A673 (cell line): ENCODE results near the gene ZBTB24.

Experiments used
- EZH2 ChIP-seq: fragments of 200-600 bp; sonication (generic); IDR thresholded peaks from 2 replicates; pipeline ENCODE4 v1.6.1; 2017; ENCODE audit warnings: borderline replicate concordance, low read depth, mild to moderate bottlenecking, mixed read lengths, antibody characterized with exemption, low read length; ENCODE audit not compliant: poor library complexity, severe bottlenecking
- TF ChIP-seq, protein P1 (sequence below): fragments of 300-800, 200-600 bp; sonication (generic); conservative IDR thresholded peaks from 2 replicates; pipeline ENCODE4 v1.5.1; 2017; ENCODE audit warnings: low read depth, mild to moderate bottlenecking, antibody characterized with exemption, low read length, moderate library complexity, mixed read lengths

DNA sequence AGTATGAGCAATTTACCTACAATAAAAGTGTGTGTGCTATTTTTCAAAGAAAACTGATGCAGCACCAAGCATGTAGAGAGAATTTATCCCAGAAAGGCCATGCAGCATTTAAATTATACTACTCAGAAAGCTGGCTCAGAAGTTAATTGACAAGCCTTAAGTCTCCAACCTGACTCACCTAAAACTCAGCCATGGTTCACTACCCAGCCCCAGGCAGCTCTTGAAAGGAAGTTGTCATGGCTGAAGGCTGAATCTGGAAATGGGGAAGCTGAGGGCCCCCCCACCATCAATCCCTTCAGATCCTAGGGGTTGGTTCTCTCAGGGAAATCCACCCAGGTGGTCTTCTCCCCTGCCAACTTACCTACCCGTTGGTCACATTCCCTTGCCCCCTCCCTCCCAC, 62.3 kb downstream of the ZBTB24 start:
- TF ChIP-seq, protein P1, sequence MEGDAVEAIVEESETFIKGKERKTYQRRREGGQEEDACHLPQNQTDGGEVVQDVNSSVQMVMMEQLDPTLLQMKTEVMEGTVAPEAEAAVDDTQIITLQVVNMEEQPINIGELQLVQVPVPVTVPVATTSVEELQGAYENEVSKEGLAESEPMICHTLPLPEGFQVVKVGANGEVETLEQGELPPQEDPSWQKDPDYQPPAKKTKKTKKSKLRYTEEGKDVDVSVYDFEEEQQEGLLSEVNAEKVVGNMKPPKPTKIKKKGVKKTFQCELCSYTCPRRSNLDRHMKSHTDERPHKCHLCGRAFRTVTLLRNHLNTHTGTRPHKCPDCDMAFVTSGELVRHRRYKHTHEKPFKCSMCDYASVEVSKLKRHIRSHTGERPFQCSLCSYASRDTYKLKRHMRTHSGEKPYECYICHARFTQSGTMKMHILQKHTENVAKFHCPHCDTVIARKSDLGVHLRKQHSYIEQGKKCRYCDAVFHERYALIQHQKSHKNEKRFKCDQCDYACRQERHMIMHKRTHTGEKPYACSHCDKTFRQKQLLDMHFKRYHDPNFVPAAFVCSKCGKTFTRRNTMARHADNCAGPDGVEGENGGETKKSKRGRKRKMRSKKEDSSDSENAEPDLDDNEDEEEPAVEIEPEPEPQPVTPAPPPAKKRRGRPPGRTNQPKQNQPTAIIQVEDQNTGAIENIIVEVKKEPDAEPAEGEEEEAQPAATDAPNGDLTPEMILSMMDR = no peak
- TF ChIP-seq EZH2 = no peak
